PC-3 (cell line): ENCODE results near the gene LGI2.

ENCODE experiments used
- CTCF ChIP-seq: fragments of 300-600 bp; sonication (generic); conservative IDR thresholded peaks from 2 replicates; pipeline ENCODE4 v1.5.1; 2017; ENCODE audit warnings: antibody characterized with exemption, low read depth, mild to moderate bottlenecking, low read length
- EZH2 ChIP-seq: fragments of 300-600 bp; sonication (generic); IDR thresholded peaks from one replicate; pipeline ENCODE4 v1.6.1; 2017; ENCODE audit warnings: antibody characterized with exemption, mild to moderate bottlenecking, low read length; ENCODE audit not compliant: unreplicated experiment

GRCh38 chr4:24952667-24953066 lies 78.1 kb downstream of the LGI2 start:
- TF ChIP-seq EZH2 (no peak), CTCF (no peak)
